ENCODE results near the gene ZPBP2.

- no peak for TF ChIP-seq CTCF (optimal IDR thresholded peaks at IDR 0.05 in 1 of 3, IDR thresholded peaks at IDR 0.05 in 1 of 3, conservative IDR thresholded peaks at IDR 0.05 in 1 of 3; ENCODE audit: extremely low read depth in 1 of 3, insufficient read depth in 2 of 3, low read length in 3 of 3)
- TF ChIP-seq EZH2 (IDR thresholded peaks at IDR 0.05; ENCODE audit: low read length) = no peak
Observed at GRCh38 chr17:39913989-39914388, 46.0 kb downstream of the ZPBP2 start.

Data from keratinocyte (primary cell).